K562 (cell line): ENCODE data around the gene ATXN1. TPM values are rescaled to one million over a fixed set of nuclear protein-coding genes. Genes with fewer than 3 reads are reported as not detected.
A peak's percentile ranks its signal among the peaks of the same experiment; 100 is the strongest.

Experiments used
- ATAC-seq: fragments of 200-7000 bp; cut with Tn5 transposase; 3 replicates; pipeline ENCODE4 v1.9.1; 2020; ENCODE audit warnings: moderate library complexity
- BruUV-seq: library from RNA; stranded (reverse); fragments of 400-500 nt; replicated peaks from 2 replicates; lab custom pipeline; 2021; lab: Mats Ljungman, UMichigan
- CTCF ChIA-PET: fragments of 300-600 bp; formaldehyde crosslinking; extraction: SDS; loops from one replicate; lab custom pipeline; 2021; ENCODE audit warnings: low intra/inter-chr PET ratio; lab: Yijun Ruan, JAX
- POLR2A ChIA-PET: fragments of 300-600, 350-650 bp; sonication (Branson Sonifier 250); formaldehyde crosslinking; extraction: SDS; loops from one replicate; lab custom pipeline; 2021; ENCODE audit warnings: antibody characterized with exemption, inconsistent platforms; lab: Yijun Ruan, JAX
- DNase-seq, 4 experiments: peaks; one replicate each; pipeline versions ENCODE4 v3.0.0 to v3.0.0-alpha.2; 2011 to 2018; ENCODE audit warnings: low spot score in 3 of 4, mixed read lengths in 3 of 4; ENCODE audit errors: extremely low read depth in 1 of 4
- FAIRE-seq: peaks from 2 replicates; lab custom pipeline; 2011; peaks lifted over from hg19 to GRCh38; lab: Jason Lieb, UNC
- H2AFZ ChIP-seq: 2 replicates; pipeline ENCODE4 v1.6.0; 2011; ENCODE audit warnings: low read depth, low read length, control low read depth, inconsistent platforms
- H3K27ac ChIP-seq: fragments of 200-600 bp; 3 replicates; pipeline ENCODE4 v1.8.0; 2011; ENCODE audit warnings: low read depth, mild to moderate bottlenecking, control low read depth, inconsistent platforms, low read length, moderate library complexity, mixed read lengths; ENCODE audit errors: extremely low read depth
- H3K27me3 ChIP-seq, 2 experiments: fragments of 300-600 bp in 1 of 2; 2 replicates in 1 of 2; 3 replicates in 1 of 2; pipeline versions ENCODE4 v1.6.0 to v1.8.0; 2011; ENCODE audit warnings: inconsistent platforms in 2 of 2, low read length in 2 of 2, mild to moderate bottlenecking in 1 of 2, mixed read lengths in 1 of 2, moderate library complexity in 1 of 2; ENCODE audit not compliant: control insufficient read depth in 2 of 2, insufficient read depth in 2 of 2
- H3K36me3 ChIP-seq: fragments of 300-600 bp; 3 replicates; pipeline ENCODE4 v1.8.0; 2011; ENCODE audit warnings: mild to moderate bottlenecking, low read length, inconsistent platforms; ENCODE audit not compliant: control insufficient read depth, insufficient read depth
- H3K4me1 ChIP-seq, 2 experiments: fragments of 200-600 bp in 1 of 2; replicated peaks in 1 of 2; 2 replicates in 1 of 2; 3 replicates in 1 of 2; pipeline versions ENCODE4 v1.5.1 to v1.8.0; 2011; ENCODE audit warnings: inconsistent platforms in 2 of 2, low read length in 2 of 2, mild to moderate bottlenecking in 1 of 2, mixed read lengths in 1 of 2, moderate library complexity in 1 of 2; ENCODE audit not compliant: control insufficient read depth in 2 of 2, insufficient read depth in 2 of 2
- H3K4me2 ChIP-seq: 2 replicates; pipeline ENCODE4 v1.6.1; 2011; ENCODE audit warnings: low read length, control low read depth, inconsistent platforms, mixed read lengths; ENCODE audit not compliant: insufficient read depth
- H3K4me3 ChIP-seq: fragments of 200-600 bp; sonication (generic), shearing (Covaris generic); 2 replicates; pipeline ENCODE4 v1.5.1; 2016; ENCODE audit warnings: control low read depth, inconsistent platforms
- H3K79me2 ChIP-seq: fragments of 200-600 bp; 3 replicates; pipeline ENCODE4 v1.8.0; 2011; ENCODE audit warnings: low read length, inconsistent platforms; ENCODE audit not compliant: control insufficient read depth, insufficient read depth
- H3K9ac ChIP-seq, 2 experiments: 2 replicates each; pipeline versions ENCODE4 v1.6.0 to v1.6.1; 2011; ENCODE audit warnings: low read depth in 2 of 2, low read length in 2 of 2, control low read depth in 1 of 2, inconsistent platforms in 1 of 2, mild to moderate bottlenecking in 1 of 2, mixed read lengths in 1 of 2; ENCODE audit not compliant: insufficient read depth in 1 of 2
- H3K9me1 ChIP-seq: one replicate; pipeline ENCODE4 v1.6.0; 2011; ENCODE audit warnings: inconsistent platforms, mild to moderate bottlenecking, low read length, moderate library complexity; ENCODE audit not compliant: control insufficient read depth, insufficient read depth
- H3K9me3 ChIP-seq: replicated peaks from 2 replicates; pipeline ENCODE4 v1.5.1; 2011; ENCODE audit warnings: low read depth, low read length, inconsistent platforms; ENCODE audit not compliant: control insufficient read depth, insufficient read depth
- H4K20me1 ChIP-seq: replicated peaks from 2 replicates; pipeline ENCODE4 v1.6.1; 2011; ENCODE audit warnings: low read length, inconsistent platforms, mixed read lengths; ENCODE audit not compliant: control insufficient read depth, insufficient read depth
- ATF1 ChIP-seq, 2 experiments: fragments of 450-650 bp in 1 of 2; IDR thresholded peaks; 2 replicates each; pipeline ENCODE4 v1.6.1; 2016; ENCODE audit warnings: missing compliant biosample characterization in 1 of 2, missing genetic modification characterization in 1 of 2
- BRD9 ChIP-seq: fragments of 450-650 bp; IDR thresholded peaks from 2 replicates; pipeline ENCODE4 v1.6.1; 2018; ENCODE audit warnings: low read depth; ENCODE audit not compliant: partially characterized antibody
- CTBP1 ChIP-seq: fragments of 450-650 bp; IDR thresholded peaks from 2 replicates; pipeline ENCODE4 v1.6.1; 2016; ENCODE audit warnings: borderline replicate concordance
- CTCFL ChIP-seq: IDR thresholded peaks from 2 replicates; pipeline ENCODE4 v1.6.1; 2011; ENCODE audit warnings: borderline replicate concordance, low read depth, mild to moderate bottlenecking, moderate library complexity, low read length; ENCODE audit not compliant: insufficient read depth, poor library complexity, severe bottlenecking
- EWSR1 ChIP-seq: fragments of 450-650 bp; IDR thresholded peaks from 2 replicates; pipeline ENCODE4 v1.6.1; 2018; ENCODE audit warnings: borderline replicate concordance, mild to moderate bottlenecking, low read depth, moderate library complexity; ENCODE audit not compliant: partially characterized antibody
- HCFC1 ChIP-seq: IDR thresholded peaks from 2 replicates; pipeline ENCODE4 v1.6.1; 2012; ENCODE audit warnings: low read depth, low read length, improper control_type of control experiment
- PCBP1 ChIP-seq: fragments of 200-400 bp; formaldehyde crosslinking; IDR thresholded peaks from 2 replicates; pipeline ENCODE4 v1.6.1; 2018; ENCODE audit warnings: mild to moderate bottlenecking, low read depth, low read length; ENCODE audit not compliant: poor library complexity, severe bottlenecking
- RBM25 ChIP-seq: fragments of 200-400 bp; formaldehyde crosslinking; IDR thresholded peaks from 2 replicates; pipeline ENCODE4 v1.6.1; 2018; ENCODE audit warnings: low read length, low read depth, moderate library complexity; ENCODE audit not compliant: severe bottlenecking
- SRF ChIP-seq, 2 experiments: fragments of 250-450, 450-650 bp in 1 of 2; sonication (Bioruptor Pico) in 1 of 2; sonication (generic) in 1 of 2; formaldehyde crosslinking; IDR thresholded peaks; 2 replicates each; pipeline versions ENCODE4 v1.5.0 to v1.5.1; 2020 to 2022; ENCODE audit warnings: mild to moderate bottlenecking in 1 of 2, missing genetic modification reagents in 1 of 2
- TCFL5 ChIP-seq: fragments of 250-450 bp; sonication (Bioruptor Pico); conservative IDR thresholded peaks from 2 replicates; pipeline ENCODE4 v1.6.1; 2021; ENCODE audit warnings: mild to moderate bottlenecking, moderate library complexity, matching md5 sums
- ZNF280A ChIP-seq: fragments of 450-650 bp; IDR thresholded peaks from 2 replicates; pipeline ENCODE4 v1.6.1; 2018; ENCODE audit warnings: mild to moderate bottlenecking, low read depth; ENCODE audit not compliant: partially characterized antibody
- whole genome bisulfite sequencing: fragments of 100-300 bp; shearing (Covaris generic); methylation state at CpG from one replicate; pipeline ENCODE4 v1.1.6; 2016; ENCODE audit warnings: low coverage, mixed read lengths; ENCODE audit not compliant: insufficient coverage; ENCODE audit errors: missing lambda C conversion rate; 5-methylcytosine and 5-hydroxymethylcytosine counted together
- in situ Hi-C: fragments of 300-500 bp; cut with MboI; formaldehyde crosslinking; loops from 4 replicates; pipeline ENCODE4 v1.15.0; 2018; ENCODE audit warnings: inconsistent platforms, mixed read lengths
- intact Hi-C: fragments of 100-400 bp; cut with micrococcal nuclease; formaldehyde crosslinking; loops from 2 replicates; pipeline ENCODE4 v1.14.2; 2022
- polyA plus RNA-seq, 8 experiments: library from polyadenylated mRNA; depleted of rRNA in 4 of 8; stranded (reverse) in 5 of 8; unstranded in 3 of 8; fragments of >200 nt; fragmentation: Nextera tagmentation in 2 of 8; fragmentation: Illumina TruSeq in 1 of 8; extraction: Ambion mirVana in 2 of 8; extraction: Trizol in 1 of 8; gene quantifications; 2 replicates each; pipeline versions ENCODE4 v1.2.1 to v1.2.3, GENCODE V29; 2011 to 2014; ENCODE audit warnings: inconsistent platforms in 1 of 8, missing spikeins in 1 of 8
- total RNA-seq, 7 experiments: library from RNA; depleted of rRNA in 6 of 7; stranded (reverse); fragments of >200 nt in 6 of 7; fragmentation: Illumina TruSeq in 2 of 7; extraction: Trizol in 2 of 7; gene quantifications; 2 replicates each; pipeline versions ENCODE4 v1.2.1 to v1.2.3, GENCODE V29; 2011 to 2021; ENCODE audit warnings: low replicate concordance in 1 of 7

ATXN1 gene
- total and polyA plus RNA-seq, 9 of the 15 experiments (the other 6 are each of a cell fraction or from before 2014, with no cell fraction given), result under 0.01 to 1.2 (median 0.58) TPM

GRCh38 chr6:16810411-16810810 lies 49.2 kb upstream of the ATXN1 start:
- Histone ChIP-seq H3K27me3 (no peaks in the 10 kb centered on the region; a peak in 2 of 5 replicates), H3K9me1 (no peaks in the 10 kb centered on the region), H3K79me2 (no peaks in the 10 kb centered on the region), H3K4me3 (no peak overlapping the region), H3K4me1 (no peaks in the 10 kb centered on the region), H2AFZ (no peak overlapping the region), H3K9ac (no peak overlapping the region), H4K20me1 (no peaks in the 10 kb centered on the region), H3K9me3 (no peaks in the 10 kb centered on the region), H3K36me3 (no peaks in the 10 kb centered on the region), H3K4me2 (no peak overlapping the region), H3K27ac (no peak overlapping the region)
- BruUV-seq, result no TSS peak
- ChIA-PET CTCF (no interaction called here), POLR2A (interaction anchor here (0.7 kb wide), 1 partner anchor 13 kb away, joined by 3 read pairs; no protein-coding TSS in a partner anchor)
- WGBS, result 8% methylated on average over 1 of the region's 1 CpG
- TF ChIP-seq SRF (CRISPR knock-in tag; IDR thresholded peaks at IDR 0.05) (no peak), HCFC1 (no peak)
- intact Hi-C loops (no loop called here), in situ Hi-C loops (no loop called here)
- ATAC-seq, result no peak
- FAIRE-seq, result no peak
- DNase-seq, result no peak

GRCh38 chr6:16809753-16810358 lies 48.6 kb upstream of the ATXN1 start:
- no TSS peak for BruUV-seq
- ATAC-seq (no peak), DNase-seq (no peak), FAIRE-seq (no peak)
- H2AFZ ChIP-seq, result no peak overlapping the region
- no peak overlapping the region for H3K4me3 ChIP-seq
- no peak overlapping the region for H3K4me2 ChIP-seq
- no peak overlapping the region for H3K9ac ChIP-seq
- CTCF ChIA-PET, result no interaction called here
- no peaks in the 10 kb centered on the region for H3K9me3 ChIP-seq
- H3K9me1 ChIP-seq, result no peaks in the 10 kb centered on the region
- no peaks in the 10 kb centered on the region for H3K79me2 ChIP-seq
- 0% methylated on average over 2 of the region's 2 CpGs for WGBS
- intact Hi-C loops, result no loop called here
- POLR2A ChIA-PET, result interaction anchor here (0.6 to 0.7 kb wide), 2 partner anchors 14 to 26 kb away, joined by 3 read pairs; no protein-coding TSS in a partner anchor
- H3K4me1 ChIP-seq, result no peaks in the 10 kb centered on the region
- no peaks in the 10 kb centered on the region for H3K36me3 ChIP-seq
- no peaks in the 10 kb centered on the region for H4K20me1 ChIP-seq
- no peak overlapping the region for H3K27ac ChIP-seq
- in situ Hi-C loops, result no loop called here
- H3K27me3 ChIP-seq, result no peaks in the 10 kb centered on the region; a peak in 2 of 5 replicates
- TF ChIP-seq BRD9 (no peak), CTBP1 (no peak), CTCFL (no peak), RBM25 (peak; percentile 68), ATF1 (CRISPR knock-in tag; IDR thresholded peaks at IDR 0.05) (no peak), ATF1 (tag; IDR thresholded peaks at IDR 0.05) (no peak), EWSR1 (no peak), TCFL5 (CRISPR knock-in tag) (no peak), PCBP1 (no peak), ZNF280A (peak; percentile 50)
